ENCODE results near the gene CARD11. TPM values are rescaled to one million over a fixed set of nuclear protein-coding genes. Genes with fewer than 3 reads are reported as not detected.

CARD11 gene
- total and polyA plus RNA-seq, 12 donors, result 0.61 to 19.3 (median 2.7) TPM

DNA sequence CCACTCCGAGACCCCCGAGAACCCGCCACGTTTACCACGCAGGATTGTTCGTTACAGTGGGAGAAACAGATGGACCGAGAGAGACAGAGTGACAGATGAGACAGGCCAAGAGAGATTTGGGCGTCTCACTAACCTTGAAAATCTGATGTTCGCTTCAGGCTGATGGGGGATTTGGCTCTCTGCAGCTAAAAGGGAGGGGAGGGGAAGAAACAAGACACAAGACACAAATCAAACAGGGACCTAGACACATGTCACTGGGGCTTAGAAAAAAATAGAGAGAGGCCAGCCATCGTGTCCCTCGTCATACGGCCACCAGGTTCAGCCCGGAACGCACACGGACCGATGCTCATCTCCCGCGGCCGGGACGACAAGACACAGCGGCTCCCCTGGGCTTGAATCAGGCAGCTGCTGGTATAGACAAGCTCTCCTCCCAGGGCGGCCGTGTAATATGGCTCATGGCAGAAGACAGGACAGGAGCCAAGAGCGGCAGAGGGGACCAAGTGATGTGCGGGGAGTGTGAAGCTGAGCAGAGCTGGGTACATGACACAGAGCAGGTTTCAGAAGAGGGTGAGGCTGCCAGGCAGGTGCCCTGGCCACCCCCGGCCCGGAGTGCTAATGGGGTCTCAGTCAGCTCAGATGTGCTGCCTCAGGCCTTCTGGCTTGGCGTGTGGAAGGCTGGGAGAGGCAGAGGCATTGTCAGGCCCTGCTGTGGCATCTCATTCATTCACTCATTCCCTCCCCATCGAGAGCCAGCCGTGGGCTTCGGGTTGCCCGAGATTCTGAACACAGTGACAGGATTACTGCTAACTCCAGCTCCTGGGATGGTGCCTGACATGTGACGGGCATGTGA is 111.0 kb downstream of the CARD11 start:
- DNase-seq, result peak in 1 of 7 donors; percentile 5
- Histone ChIP-seq H3K27me3 (peaks cover 7% of the 10 kb centered on the region), H3K27ac (no peak overlapping the region), H3K4me3 (no peak overlapping the region), H3K4me1 (replicated peaks in 1 of 2) (no peaks in the 10 kb centered on the region), H3K9me3 (replicated peaks in 1 of 3) (no peaks in the 10 kb centered on the region), H3K36me3 (replicated peaks in 1 of 2) (no peaks in the 10 kb centered on the region)
- 75 to 79% (median 76%) methylated on average over 30 to 33 of the region's 33 CpGs for WGBS, 4 donors
- TF ChIP-seq, protein P1, sequence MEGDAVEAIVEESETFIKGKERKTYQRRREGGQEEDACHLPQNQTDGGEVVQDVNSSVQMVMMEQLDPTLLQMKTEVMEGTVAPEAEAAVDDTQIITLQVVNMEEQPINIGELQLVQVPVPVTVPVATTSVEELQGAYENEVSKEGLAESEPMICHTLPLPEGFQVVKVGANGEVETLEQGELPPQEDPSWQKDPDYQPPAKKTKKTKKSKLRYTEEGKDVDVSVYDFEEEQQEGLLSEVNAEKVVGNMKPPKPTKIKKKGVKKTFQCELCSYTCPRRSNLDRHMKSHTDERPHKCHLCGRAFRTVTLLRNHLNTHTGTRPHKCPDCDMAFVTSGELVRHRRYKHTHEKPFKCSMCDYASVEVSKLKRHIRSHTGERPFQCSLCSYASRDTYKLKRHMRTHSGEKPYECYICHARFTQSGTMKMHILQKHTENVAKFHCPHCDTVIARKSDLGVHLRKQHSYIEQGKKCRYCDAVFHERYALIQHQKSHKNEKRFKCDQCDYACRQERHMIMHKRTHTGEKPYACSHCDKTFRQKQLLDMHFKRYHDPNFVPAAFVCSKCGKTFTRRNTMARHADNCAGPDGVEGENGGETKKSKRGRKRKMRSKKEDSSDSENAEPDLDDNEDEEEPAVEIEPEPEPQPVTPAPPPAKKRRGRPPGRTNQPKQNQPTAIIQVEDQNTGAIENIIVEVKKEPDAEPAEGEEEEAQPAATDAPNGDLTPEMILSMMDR (IDR thresholded peaks at IDR 0.05), result no peak
- no peak for TF ChIP-seq POLR2A (IDR thresholded peaks at IDR 0.05)
- intact Hi-C loops (cut with DNase I), result no loop called here

DNA sequence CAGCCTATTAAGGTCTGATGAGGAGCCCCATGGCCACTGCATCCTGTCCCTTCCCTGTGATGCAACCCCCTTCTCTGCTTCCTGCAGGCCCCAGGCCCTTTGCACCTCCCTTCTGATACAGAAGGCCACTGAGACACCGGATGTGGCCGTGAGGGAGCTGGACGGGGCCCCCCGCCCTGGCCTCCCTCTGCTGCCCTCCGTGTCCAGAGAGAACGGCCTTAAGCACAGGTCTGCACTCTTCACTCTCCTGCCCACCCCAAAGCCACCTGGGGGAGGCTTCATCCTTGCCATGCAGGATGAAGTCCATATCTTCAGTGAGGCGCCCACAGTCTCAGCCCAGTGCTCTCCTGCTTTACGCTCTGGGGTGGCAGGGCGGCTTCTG is 112.6 kb downstream of the CARD11 start:
- Histone ChIP-seq H3K4me3 (no peak overlapping the region), H3K27me3 (peaks cover 7% of the 10 kb centered on the region), H3K4me1 (replicated peaks in 1 of 2) (no peaks in the 10 kb centered on the region), H3K27ac (no peak overlapping the region), H3K9me3 (replicated peaks in 1 of 3) (no peaks in the 10 kb centered on the region), H3K36me3 (replicated peaks in 1 of 2) (no peaks in the 10 kb centered on the region)
- TF ChIP-seq, protein P1 (IDR thresholded peaks at IDR 0.05), result no peak
- intact Hi-C loops (cut with DNase I), result no loop called here
- DNase-seq, result peak in 1 of 7 donors; percentile 1
- WGBS, 4 donors, result 89 to 98% (median 92%) methylated on average over 5 to 9 of the region's 9 CpGs

DNA sequence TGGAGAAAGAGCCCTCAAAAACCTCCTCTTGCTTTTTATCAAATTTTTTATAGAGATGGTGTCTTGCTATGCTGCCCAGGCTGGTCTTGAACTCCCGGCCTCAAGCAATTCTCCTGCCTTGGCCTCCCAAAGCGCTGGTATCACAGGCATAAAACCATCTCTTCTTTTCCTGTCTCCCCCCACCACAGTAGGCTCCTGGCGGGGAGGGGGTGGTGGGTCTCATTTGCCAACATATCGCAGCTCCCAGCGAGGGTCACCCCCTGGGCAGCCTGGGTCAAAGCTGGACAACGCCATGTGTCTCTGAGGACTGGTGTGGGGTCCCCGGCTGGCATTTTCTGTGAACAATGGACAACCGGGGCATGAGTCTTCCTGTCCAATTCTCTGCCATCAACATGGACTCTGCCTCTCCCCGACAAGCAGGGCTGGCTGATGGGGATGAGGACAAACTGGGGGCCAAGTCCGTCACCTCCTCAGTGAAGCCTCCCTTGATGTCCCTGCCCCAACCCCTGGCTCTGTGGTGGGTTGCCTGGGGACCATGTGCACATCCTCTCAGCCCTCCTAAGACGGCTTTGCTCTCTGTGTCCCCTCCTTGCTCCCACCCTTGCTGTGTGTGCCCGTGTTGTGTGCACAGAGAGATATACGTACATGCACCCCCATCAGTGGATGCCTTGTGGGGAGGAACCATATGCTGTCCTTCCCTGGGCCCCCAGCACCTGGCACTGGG is 113.2 kb downstream of the CARD11 start:
- intact Hi-C loops (cut with DNase I), result no loop called here
- Histone ChIP-seq H3K9me3 (replicated peaks in 1 of 3) (no peaks in the 10 kb centered on the region), H3K27ac (no peak overlapping the region), H3K4me3 (no peak overlapping the region), H3K36me3 (replicated peaks in 1 of 2) (no peaks in the 10 kb centered on the region), H3K4me1 (replicated peaks in 1 of 2) (no peaks in the 10 kb centered on the region), H3K27me3 (peaks cover 7% of the 10 kb centered on the region)
- 82 to 87% (median 87%) methylated on average over 12 to 13 of the region's 13 CpGs for WGBS, 4 donors
- TF ChIP-seq POLR2A (IDR thresholded peaks at IDR 0.05), result no peak
- TF ChIP-seq, protein P1 (IDR thresholded peaks at IDR 0.05), result no peak
- peak in 1 of 7 donors; percentile 4 for DNase-seq

DNA sequence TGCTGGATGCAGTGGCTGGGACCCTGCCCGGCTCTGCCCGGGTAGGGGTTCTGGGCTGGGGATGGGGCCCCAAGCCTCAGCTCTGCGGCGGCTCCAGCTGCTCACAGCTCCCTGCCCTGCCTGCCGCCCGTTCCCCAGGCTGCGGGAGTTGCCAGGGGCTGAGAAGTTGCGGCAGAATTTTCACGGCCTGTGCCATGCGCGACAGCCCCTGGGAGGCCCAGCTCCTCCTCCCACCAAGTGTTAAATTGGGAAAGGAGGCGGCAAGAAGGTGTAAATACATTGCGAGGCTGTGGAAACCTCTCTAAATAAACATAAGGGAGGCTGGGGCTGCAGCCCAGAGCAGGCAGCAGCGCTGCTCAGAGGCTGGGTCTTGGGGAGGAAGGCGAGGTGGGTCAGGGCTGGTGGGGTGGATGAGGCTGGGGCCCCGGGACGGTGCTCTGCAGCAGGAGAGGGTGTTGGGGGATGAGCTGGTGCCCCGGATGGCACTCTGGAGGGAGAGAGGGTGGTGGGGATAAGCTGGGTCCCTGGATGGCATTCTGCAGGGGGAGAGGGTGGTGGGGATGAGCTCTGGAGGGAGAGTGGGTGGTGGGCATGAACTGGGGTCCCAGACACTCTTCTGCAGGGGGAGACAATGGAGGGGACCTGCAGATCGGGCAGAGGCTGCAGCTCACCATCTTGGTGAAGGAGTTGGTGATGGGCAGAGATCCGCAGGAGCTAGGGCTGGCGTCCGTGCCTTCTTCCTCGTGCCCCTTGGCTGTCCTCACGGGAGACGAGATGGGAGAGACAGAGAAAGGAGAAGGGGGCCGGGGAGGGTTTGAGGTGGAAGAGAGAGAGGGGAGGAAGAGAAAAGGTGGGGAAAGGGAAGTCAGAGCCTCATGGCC is 114.1 kb downstream of the CARD11 start:
- H3K27me3 ChIP-seq, result peaks cover 7% of the 10 kb centered on the region
- no peaks in the 10 kb centered on the region for H3K36me3 ChIP-seq (replicated peaks in 1 of 2)
- H3K9me3 ChIP-seq (replicated peaks in 1 of 3), result no peaks in the 10 kb centered on the region
- H3K4me1 ChIP-seq (replicated peaks in 1 of 2), result no peaks in the 10 kb centered on the region
- no peak overlapping the region for H3K27ac ChIP-seq
- H3K4me3 ChIP-seq, result no peak overlapping the region
- intact Hi-C loops (cut with DNase I), result no loop called here
- no peak for DNase-seq
- 68 to 73% (median 71%) methylated on average over 19 to 26 of the region's 26 CpGs for WGBS, 4 donors
- TF ChIP-seq POLR2A (IDR thresholded peaks at IDR 0.05), result no peak
- TF ChIP-seq, protein P1 (IDR thresholded peaks at IDR 0.05), result no peak
